Measurements from ENCODE around the gene FEZ2. TPM values are rescaled to one million over a fixed set of nuclear protein-coding genes. Genes with fewer than 3 reads are reported as not detected.

Gene FEZ2
- total RNA-seq, 4 donors from 2014 or later = 34.3 to 51.6 (median 44.5) TPM

- H3K27ac ChIP-seq = no peak overlapping the region
- no peaks in the 10 kb centered on the region for H3K4me1 ChIP-seq
- H3K4me3 ChIP-seq (replicated peaks in 1 of 3) = no peak overlapping the region
- H3K36me3 ChIP-seq = no peaks in the 10 kb centered on the region
- no peak for TF ChIP-seq CTCF (IDR thresholded peaks at IDR 0.05)
- no peak for TF ChIP-seq POLR2A (IDR thresholded peaks at IDR 0.05)
- 89 to 92% methylated on average over 3 of the region's 3 CpGs for WGBS, 2 donors
- intact Hi-C loops (cut with DNase I) = no loop called here
- DNase-seq = no peak
- H3K9me3 ChIP-seq = no peaks in the 10 kb centered on the region
- no peaks in the 10 kb centered on the region for H3K27me3 ChIP-seq
Measured at GRCh38 chr2:36569267-36569856, 28.6 kb downstream of the FEZ2 start.

- H3K36me3 ChIP-seq = no peaks in the 10 kb centered on the region
- H3K4me1 ChIP-seq = no peaks in the 10 kb centered on the region
- H3K9me3 ChIP-seq = no peaks in the 10 kb centered on the region
- no peak for TF ChIP-seq CTCF (IDR thresholded peaks at IDR 0.05)
- no peak for TF ChIP-seq POLR2A (IDR thresholded peaks at IDR 0.05)
- 76 to 83% methylated on average over 6 of the region's 6 CpGs for WGBS, 2 donors
- H3K27ac ChIP-seq = no peak overlapping the region
- no peak overlapping the region for H3K4me3 ChIP-seq (replicated peaks in 1 of 3)
- intact Hi-C loops (cut with DNase I) = no loop called here
- no peak for DNase-seq
- H3K27me3 ChIP-seq = no peaks in the 10 kb centered on the region
Measured at GRCh38 chr2:36568516-36569246, 29.3 kb downstream of the FEZ2 start.

GRCh38 chr2:36567711-36568408, 30.1 kb downstream of the FEZ2 start:
- H3K4me1 ChIP-seq = peaks cover 3 to 7% of the 10 kb centered on the region in 2 donors
- no peak for DNase-seq
- no peaks in the 10 kb centered on the region for H3K36me3 ChIP-seq
- no peak for TF ChIP-seq POLR2A (IDR thresholded peaks at IDR 0.05)
- TF ChIP-seq CTCF (IDR thresholded peaks at IDR 0.05) = no peak
- no peak overlapping the region for H3K4me3 ChIP-seq (replicated peaks in 1 of 3)
- intact Hi-C loops (cut with DNase I) = no loop called here
- whole genome bisulfite sequencing, 2 donors = 96 to 98% methylated on average over 6 of the region's 6 CpGs
- H3K9me3 ChIP-seq = no peaks in the 10 kb centered on the region
- no peak overlapping the region for H3K27ac ChIP-seq
- no peaks in the 10 kb centered on the region for H3K27me3 ChIP-seq

- Histone ChIP-seq H3K4me3 (replicated peaks in 1 of 3) (no peak overlapping the region), H3K9me3 (no peaks in the 10 kb centered on the region), H3K4me1 (peaks cover 12% of the 10 kb centered on the region in 2 donors), H3K36me3 (no peaks in the 10 kb centered on the region), H3K27ac (no peak overlapping the region), H3K27me3 (no peaks in the 10 kb centered on the region)
- TF ChIP-seq CTCF (IDR thresholded peaks at IDR 0.05) = no peak
- no peak for TF ChIP-seq POLR2A (IDR thresholded peaks at IDR 0.05)
- DNase-seq = no peak
- intact Hi-C loops (cut with DNase I) = no loop called here
- WGBS, 2 donors = 95 to 97% methylated on average over 4 of the region's 4 CpGs
Measured at GRCh38 chr2:36566887-36567286, 31.1 kb downstream of the FEZ2 start.

GRCh38 chr2:36565712-36566111, 32.3 kb downstream of the FEZ2 start:
- peaks cover 12 to 16% of the 10 kb centered on the region in 2 donors for H3K4me1 ChIP-seq
- intact Hi-C loops (cut with DNase I) = no loop called here
- WGBS, 2 donors = 97 to 100% methylated on average over 4 of the region's 4 CpGs
- DNase-seq = no peak
- no peak overlapping the region for H3K27ac ChIP-seq
- H3K9me3 ChIP-seq = no peaks in the 10 kb centered on the region
- TF ChIP-seq POLR2A (IDR thresholded peaks at IDR 0.05) = no peak
- no peak for TF ChIP-seq CTCF (IDR thresholded peaks at IDR 0.05)
- H3K27me3 ChIP-seq = no peaks in the 10 kb centered on the region
- no peaks in the 10 kb centered on the region for H3K36me3 ChIP-seq
- no peak overlapping the region for H3K4me3 ChIP-seq (replicated peaks in 1 of 3)

Measured in thyroid gland (tissue), 4 donors.